GM13977 (cell line): ENCODE data around the gene SLC30A10.
"Not testable (repeated sequence)": the region's sequence is repeated elsewhere in the genome, so short reads cannot be mapped to it uniquely, and the experiment has no call there.

Experiments used
- DNase-seq: peaks from one replicate; pipeline ENCODE4 v3.0.0; 2012; ENCODE audit warnings: low spot score
- CTCF ChIP-seq: IDR thresholded peaks from 2 replicates; pipeline ENCODE4 v1.5.1; 2012; ENCODE audit warnings: mild to moderate bottlenecking, control low read depth; ENCODE audit not compliant: insufficient read depth; ENCODE audit errors: extremely low read depth, missing control alignments
- in situ Hi-C: fragments of 300-500 bp; cut with MboI; formaldehyde crosslinking; loops from one replicate; pipeline ENCODE4 v1.12.0; 2022; ENCODE audit warnings: low sequenced_read_pairs, low pct_unique_long_range_greater_than_20kb, mixed read lengths, inconsistent platforms; ENCODE audit not compliant: unreplicated experiment

Gene SLC30A10

GRCh38 chr1:219880765-219881457 lies 47.4 kb downstream of the SLC30A10 start:
- DNase-seq = no peak
- no peak for TF ChIP-seq CTCF

DNA sequence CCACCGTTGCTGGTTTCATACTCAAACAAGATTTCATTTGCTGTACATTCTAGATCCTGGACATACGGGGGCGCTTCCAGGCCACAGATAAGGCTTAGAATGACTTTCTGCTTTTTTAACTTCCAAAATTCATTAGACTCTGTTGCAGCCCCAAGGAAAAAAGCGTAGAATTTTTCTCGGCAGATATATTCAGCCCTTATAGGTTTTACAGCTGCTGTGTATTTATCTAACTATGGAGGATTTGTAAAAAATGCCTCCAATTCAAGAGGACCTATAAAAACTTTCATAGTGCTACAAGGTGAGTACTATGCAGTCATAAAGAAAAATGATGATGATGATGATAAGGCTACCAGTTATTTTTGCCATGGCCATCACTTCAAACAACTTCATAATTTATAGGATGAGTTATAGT lies 51.6 kb downstream of the SLC30A10 start:
- no peak for TF ChIP-seq CTCF
- in situ Hi-C loops = no loop called here
- no peak for DNase-seq

More at GRCh38 chr1:219880765-219881457, 47.4 kb downstream of the SLC30A10 start:
- in situ Hi-C loops = no loop called here

DNA sequence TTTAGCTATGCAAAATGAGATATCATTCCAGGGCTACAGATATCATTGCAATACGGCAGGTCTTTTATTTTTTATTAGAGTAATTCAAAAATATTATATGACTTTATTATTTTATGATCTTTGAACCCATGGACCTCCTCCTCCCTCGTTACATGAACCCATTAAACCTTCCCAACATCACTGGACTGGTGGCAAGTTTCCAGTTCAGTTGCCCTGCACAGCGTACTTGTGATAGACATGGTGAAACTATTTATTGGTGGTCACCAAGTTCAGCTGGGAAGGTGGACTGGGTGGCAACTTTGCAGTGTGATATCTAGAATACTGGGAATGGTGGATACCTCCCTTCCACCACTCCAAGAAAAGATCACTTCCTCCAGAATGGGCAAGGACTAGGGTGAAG lies 52.5 kb downstream of the SLC30A10 start:
- in situ Hi-C loops = no loop called here
- TF ChIP-seq CTCF = no peak

GRCh38 chr1:219872538-219872937 lies 55.8 kb downstream of the SLC30A10 start:
- DNase-seq, in situ Hi-C loops: not testable (repeated sequence)

More for the DNA sequence above, 52.5 kb downstream of the SLC30A10 start:
- DNase-seq = no peak

- TF ChIP-seq CTCF = no peak
- DNase-seq = no peak
- in situ Hi-C loops = no loop called here
Measured at GRCh38 chr1:219871427-219872057, 56.8 kb downstream of the SLC30A10 start.

GRCh38 chr1:219868615-219869014 lies 59.7 kb downstream of the SLC30A10 start:
- in situ Hi-C loops, DNase-seq: not testable (repeated sequence)
